H9 (cell line): Measurements from ENCODE around the gene PLCH1. TPM values are rescaled to one million over a fixed set of nuclear protein-coding genes. Genes with fewer than 3 reads are reported as not detected.

ENCODE experiments used
- DNase-seq: peaks from one replicate; pipeline ENCODE4 v3.0.0-alpha.2; 2017
- H2AFZ ChIP-seq: one replicate; pipeline ENCODE4 v1.6.1; 2013; ENCODE audit warnings: mild to moderate bottlenecking, low read length, control low read depth, moderate library complexity
- H2AK5ac ChIP-seq: 2 replicates; pipeline ENCODE4 v1.6.1; 2013; ENCODE audit warnings: low read length, control low read depth, mixed read lengths; ENCODE audit not compliant: insufficient read length
- H2BK120ac ChIP-seq: one replicate; pipeline ENCODE4 v1.6.1; 2013; ENCODE audit warnings: low read depth, mild to moderate bottlenecking, low read length, control low read depth, inconsistent platforms; ENCODE audit not compliant: poor library complexity, severe bottlenecking
- H2BK12ac ChIP-seq: 2 replicates; pipeline ENCODE4 v1.6.1; 2013; ENCODE audit warnings: low read length, control low read depth, mixed read lengths, low read depth; ENCODE audit not compliant: insufficient read length
- H2BK15ac ChIP-seq: 2 replicates; pipeline ENCODE4 v1.6.1; 2013; ENCODE audit warnings: low read depth, low read length, control low read depth
- H2BK20ac ChIP-seq: one replicate; pipeline ENCODE4 v1.6.1; 2013; ENCODE audit warnings: low read depth, mild to moderate bottlenecking, low read length, control low read depth, inconsistent platforms; ENCODE audit not compliant: poor library complexity, severe bottlenecking
- H2BK5ac ChIP-seq: 2 replicates; pipeline ENCODE4 v1.6.1; 2013; ENCODE audit warnings: low read length, control low read depth, mixed read lengths; ENCODE audit not compliant: insufficient read length
- H3K14ac ChIP-seq: 2 replicates; pipeline ENCODE4 v1.6.1; 2013; ENCODE audit warnings: low read length, control low read depth; ENCODE audit not compliant: insufficient read depth
- H3K18ac ChIP-seq: 2 replicates; pipeline ENCODE4 v1.6.1; 2013; ENCODE audit warnings: low read depth, mild to moderate bottlenecking, mixed read lengths, low read length, control low read depth; ENCODE audit not compliant: insufficient read length
- H3K23ac ChIP-seq: 2 replicates; pipeline ENCODE4 v1.6.1; 2013; ENCODE audit warnings: low read length, control low read depth, mixed read lengths, low read depth; ENCODE audit not compliant: insufficient read length
- H3K23me2 ChIP-seq: 2 replicates; pipeline ENCODE4 v1.6.1; 2013; ENCODE audit warnings: low read depth, mild to moderate bottlenecking, mixed read lengths, low read length, control low read depth; ENCODE audit not compliant: insufficient read length, poor library complexity, severe bottlenecking
- H3K27ac ChIP-seq: 2 replicates; pipeline ENCODE4 v1.5.1; 2013; ENCODE audit warnings: low read length, control low read depth, mixed read lengths, low read depth; ENCODE audit not compliant: insufficient read length
- H3K27me3 ChIP-seq: 2 replicates; pipeline ENCODE4 v1.6.1; 2013; ENCODE audit warnings: low read length, control low read depth, inconsistent platforms; ENCODE audit not compliant: insufficient read depth
- H3K4ac ChIP-seq: 2 replicates; pipeline ENCODE4 v1.6.1; 2013; ENCODE audit warnings: low read depth, mild to moderate bottlenecking, control low read depth, inconsistent platforms, low read length, moderate library complexity
- H3K4me1 ChIP-seq: 2 replicates; pipeline ENCODE4 v1.6.1; 2013; ENCODE audit warnings: low read length, control low read depth, inconsistent platforms; ENCODE audit not compliant: insufficient read depth
- H3K4me2 ChIP-seq: 2 replicates; pipeline ENCODE4 v1.6.1; 2013; ENCODE audit warnings: low read length, control low read depth, mixed read lengths; ENCODE audit not compliant: insufficient read length, insufficient read depth
- H3K56ac ChIP-seq: 2 replicates; pipeline ENCODE4 v1.6.1; 2013; ENCODE audit warnings: low read depth, mild to moderate bottlenecking, mixed read lengths, low read length, control low read depth; ENCODE audit not compliant: insufficient read length
- H3K79me1 ChIP-seq: 2 replicates; pipeline ENCODE4 v1.6.1; 2013; ENCODE audit warnings: low read depth, mild to moderate bottlenecking, moderate library complexity, low read length, control low read depth, inconsistent platforms; ENCODE audit not compliant: insufficient read depth, poor library complexity, severe bottlenecking
- H3K79me2 ChIP-seq: 2 replicates; pipeline ENCODE4 v1.6.1; 2013; ENCODE audit warnings: low read length, control low read depth, inconsistent platforms; ENCODE audit not compliant: insufficient read depth
- H3K9ac ChIP-seq: 2 replicates; pipeline ENCODE4 v1.6.1; 2013; ENCODE audit warnings: low read length, control low read depth, mixed read lengths; ENCODE audit not compliant: insufficient read length; ENCODE audit errors: extremely low read depth
- H3K9me3 ChIP-seq: one replicate; pipeline ENCODE4 v1.6.1; 2013; ENCODE audit warnings: low read depth, low read length, inconsistent platforms; ENCODE audit not compliant: control insufficient read depth
- H3T11ph ChIP-seq: one replicate; pipeline ENCODE4 v1.6.1; 2013; ENCODE audit warnings: mild to moderate bottlenecking, low read length, control low read depth, inconsistent platforms
- H4K20me1 ChIP-seq: one replicate; pipeline ENCODE4 v1.6.1; 2013; ENCODE audit not compliant: control insufficient read depth, insufficient read length, insufficient read depth
- H4K5ac ChIP-seq: 2 replicates; pipeline ENCODE4 v1.6.1; 2013; ENCODE audit warnings: low read depth, mild to moderate bottlenecking, mixed read lengths, low read length, control low read depth; ENCODE audit not compliant: insufficient read length
- H4K8ac ChIP-seq: replicated peaks from 2 replicates; pipeline ENCODE4 v1.6.1; 2013; ENCODE audit warnings: low read length, control low read depth, mixed read lengths, low read depth; ENCODE audit not compliant: insufficient read length
- H4K91ac ChIP-seq: 2 replicates; pipeline ENCODE4 v1.6.1; 2013; ENCODE audit warnings: low read depth, mild to moderate bottlenecking, moderate library complexity, mixed read lengths, low read length, control low read depth; ENCODE audit not compliant: insufficient read length
- H3K27ac Mint-ChIP-seq, 3 experiments: 2 replicates in 2 of 3; 3 replicates in 1 of 3; pipeline ENCODE4 v1.8.0; 2020 to 2021; ENCODE audit warnings: mixed read lengths in 3 of 3, mild to moderate bottlenecking in 1 of 3, moderate library complexity in 1 of 3
- H3K27me3 Mint-ChIP-seq: 2 replicates; pipeline ENCODE4 v1.8.0; 2021; ENCODE audit warnings: low read depth, mild to moderate bottlenecking, moderate library complexity, mixed read lengths
- H3K36me3 Mint-ChIP-seq, 3 experiments: 2 replicates in 2 of 3; 3 replicates in 1 of 3; pipeline ENCODE4 v1.8.0; 2020 to 2021; ENCODE audit warnings: low read depth in 3 of 3, mixed read lengths in 3 of 3; ENCODE audit not compliant: insufficient read depth in 1 of 3
- H3K4me1 Mint-ChIP-seq, 2 experiments: 2 replicates each; pipeline ENCODE4 v1.8.0; 2020; ENCODE audit warnings: mixed read lengths in 2 of 2
- H3K4me3 Mint-ChIP-seq, 2 experiments: 2 replicates in 1 of 2; 3 replicates in 1 of 2; pipeline ENCODE4 v1.8.0; 2020 to 2021; ENCODE audit warnings: mild to moderate bottlenecking in 2 of 2, mixed read lengths in 2 of 2, moderate library complexity in 1 of 2
- H3K9me3 Mint-ChIP-seq, 2 experiments: 2 replicates in 1 of 2; 3 replicates in 1 of 2; pipeline ENCODE4 v1.8.0; 2020; ENCODE audit warnings: mild to moderate bottlenecking in 2 of 2, mixed read lengths in 2 of 2, moderate library complexity in 1 of 2
- CTCF ChIP-seq: fragments of 200-600 bp; sonication (generic); conservative IDR thresholded peaks from 3 replicates; pipeline ENCODE4 v1.8.0; 2021; ENCODE audit warnings: antibody characterized with exemption, mild to moderate bottlenecking
- WGBS: extraction: QIAGEN DNeasy Blood & Tissue Kit; methylation state at CpG from one replicate; pipeline ENCODE4 v1.1.7; 2013; ENCODE audit warnings: missing lambda C conversion rate, low lambda C conversion rate, mixed read lengths; ENCODE audit not compliant: insufficient read length; ENCODE audit errors: extremely low coverage; 5-methylcytosine and 5-hydroxymethylcytosine counted together
- total RNA-seq: library from RNA; stranded (reverse); gene quantifications from 2 replicates; pipeline ENCODE4 v1.2.1, GENCODE V29; 2021

PLCH1 gene
- total RNA-seq, 1 experiment from 2014 or later: 19.0 TPM

- Histone ChIP-seq H3K4ac (no peak overlapping the region), H3K23ac (no peak overlapping the region), H2BK12ac (no peak overlapping the region), H4K20me1 (no peaks in the 10 kb centered on the region), H2BK15ac (no peak overlapping the region), H3K4me2 (no peak overlapping the region), H3K4me1 (no peaks in the 10 kb centered on the region), H2AFZ (no peak overlapping the region), H3K14ac (no peak overlapping the region), H3K27me3 (no peaks in the 10 kb centered on the region), H3K79me1 (no peaks in the 10 kb centered on the region), H4K8ac (no peak overlapping the region), H3K9me3 (no peaks in the 10 kb centered on the region), H4K91ac (no peak overlapping the region), H2AK5ac (no peak overlapping the region), H3K18ac (no peak overlapping the region), H2BK20ac (no peak overlapping the region), H3K23me2 (no peaks in the 10 kb centered on the region), H3K79me2 (no peaks in the 10 kb centered on the region), H3K9ac (no peak overlapping the region), H4K5ac (no peak overlapping the region), H2BK120ac (no peak overlapping the region), H3K27ac (no peak overlapping the region), H2BK5ac (no peak overlapping the region), H3T11ph (no peak overlapping the region), H3K56ac (no peak overlapping the region)
- Mint-ChIP-seq H3K27ac (no peak overlapping the region), H3K4me3 (no peak overlapping the region), H3K36me3 (no peaks in the 10 kb centered on the region; a peak in 1 of 7 replicates), H3K4me1 (peaks cover 3 to 5% of the 10 kb centered on the region in 2 experiments), H3K9me3 (no peaks in the 10 kb centered on the region), H3K27me3 (no peaks in the 10 kb centered on the region)
- no peak for DNase-seq
- TF ChIP-seq CTCF: no peak
- WGBS: no CpG with 5 or more reads among the region's 2 CpGs
These were observed 356.5 kb downstream of the PLCH1 start for GRCh38 chr3:155388417-155388816.
